ENCODE data around the gene LGALS7. TPM values are rescaled to one million over a fixed set of nuclear protein-coding genes. Genes with fewer than 3 reads are reported as not detected.
"Not testable (repeated sequence)": the region's sequence is repeated elsewhere in the genome, so short reads cannot be mapped to it uniquely, and the experiment has no call there.

The LGALS7 gene
- total and polyA plus RNA-seq, 2 experiments from 2014 or later, result not detected

GRCh38 chr19:38809592-38810252 lies 36.4 kb upstream of the LGALS7 start:
- Histone ChIP-seq H3K27ac (no peak overlapping the region), H3K36me3 (no peaks in the 10 kb centered on the region), H3K9me3 (ENCODE audit: low read depth) (no peaks in the 10 kb centered on the region), H3K4me3 (no peak overlapping the region), H3K27me3 (no peaks in the 10 kb centered on the region), H3K4me1 (ENCODE audit: low read depth) (peaks cover 4% of the 10 kb centered on the region)
- TF ChIP-seq CTCF (IDR thresholded peaks at IDR 0.05; ENCODE audit: low read depth, low read length), result no peak
- no peak for DNase-seq (ENCODE audit: low read depth in 1 of 2, low spot score in 1 of 2)

- no peaks in the 10 kb centered on the region for H3K9me3 ChIP-seq (ENCODE audit: low read depth)
- H3K4me1 ChIP-seq (ENCODE audit: low read depth), result peaks cover 4% of the 10 kb centered on the region
- H3K27ac ChIP-seq, result no peak overlapping the region
- DNase-seq (ENCODE audit: low read depth in 1 of 2, low spot score in 1 of 2), result no peak
- no peak for TF ChIP-seq CTCF (IDR thresholded peaks at IDR 0.05; ENCODE audit: low read depth, low read length)
- no peaks in the 10 kb centered on the region for H3K36me3 ChIP-seq
- no peak overlapping the region for H3K4me3 ChIP-seq
- H3K27me3 ChIP-seq, result no peaks in the 10 kb centered on the region
Observed at GRCh38 chr19:38808741-38809140, 35.4 kb upstream of the LGALS7 start.

GRCh38 chr19:38807374-38808098 lies 34.2 kb upstream of the LGALS7 start:
- H3K4me1 ChIP-seq (ENCODE audit: low read depth); H3K4me3 ChIP-seq; H3K36me3 ChIP-seq; H3K27me3 ChIP-seq; H3K27ac ChIP-seq; DNase-seq (ENCODE audit: low read depth in 1 of 2, low spot score in 1 of 2); H3K9me3 ChIP-seq (ENCODE audit: low read depth): not testable (repeated sequence)

- no peak for DNase-seq (ENCODE audit: low read depth in 1 of 2, low spot score in 1 of 2)
- Histone ChIP-seq H3K36me3 (no peaks in the 10 kb centered on the region), H3K4me3 (no peak overlapping the region), H3K9me3 (ENCODE audit: low read depth) (no peaks in the 10 kb centered on the region), H3K4me1 (ENCODE audit: low read depth) (peaks cover 4% of the 10 kb centered on the region), H3K27me3 (no peaks in the 10 kb centered on the region), H3K27ac (no peak overlapping the region)
- no peak for TF ChIP-seq CTCF (IDR thresholded peaks at IDR 0.05; ENCODE audit: low read depth, low read length)
Observed at GRCh38 chr19:38806371-38806770, 33.1 kb upstream of the LGALS7 start.

- DNase-seq (ENCODE audit: low read depth in 1 of 2, low spot score in 1 of 2), result no peak
- no peak overlapping the region for H3K4me3 ChIP-seq
- no peaks in the 10 kb centered on the region for H3K9me3 ChIP-seq (ENCODE audit: low read depth)
- H3K27me3 ChIP-seq, result no peaks in the 10 kb centered on the region
- H3K36me3 ChIP-seq, result no peaks in the 10 kb centered on the region
- H3K27ac ChIP-seq, result no peak overlapping the region
- TF ChIP-seq CTCF (IDR thresholded peaks at IDR 0.05; ENCODE audit: low read depth, low read length), result no peak
- H3K4me1 ChIP-seq (ENCODE audit: low read depth), result peaks cover 4% of the 10 kb centered on the region
Observed at GRCh38 chr19:38805180-38805579, 31.9 kb upstream of the LGALS7 start.

- H3K4me1 ChIP-seq (ENCODE audit: low read depth), result peaks cover 4% of the 10 kb centered on the region
- H3K27ac ChIP-seq, result no peak overlapping the region
- no peaks in the 10 kb centered on the region for H3K9me3 ChIP-seq (ENCODE audit: low read depth)
- no peak for TF ChIP-seq CTCF (IDR thresholded peaks at IDR 0.05; ENCODE audit: low read depth, low read length)
- DNase-seq (ENCODE audit: low read depth in 1 of 2, low spot score in 1 of 2), result no peak
- H3K27me3 ChIP-seq, result no peaks in the 10 kb centered on the region
- no peak overlapping the region for H3K4me3 ChIP-seq
- H3K36me3 ChIP-seq, result no peaks in the 10 kb centered on the region
Observed at GRCh38 chr19:38803543-38803942, 30.2 kb upstream of the LGALS7 start.
